ENCODE data around the gene ITPR2. TPM values are rescaled to one million over a fixed set of nuclear protein-coding genes. Genes with fewer than 3 reads are reported as not detected.

ITPR2 gene
- total and polyA plus RNA-seq, 12 donors = 5.1 to 144 (median 66.4) TPM

GRCh38 chr12:26461776-26462175, 371.2 kb downstream of the ITPR2 start:
- Histone ChIP-seq H3K4me3 (no peak overlapping the region), H3K27ac (no peak overlapping the region), H3K4me1 (replicated peaks in 1 of 2) (no peaks in the 10 kb centered on the region), H3K27me3 (no peaks in the 10 kb centered on the region), H3K9me3 (replicated peaks in 1 of 3) (no peaks in the 10 kb centered on the region), H3K36me3 (replicated peaks in 1 of 2) (peaks cover 0 to 4% of the 10 kb centered on the region in 2 donors)
- no peak for DNase-seq
- TF ChIP-seq POLR2A (IDR thresholded peaks at IDR 0.05) (no peak), CTCF (IDR thresholded peaks at IDR 0.05) (no peak)
- intact Hi-C loops (cut with DNase I) = no loop called here
- 76 to 95% (median 86%) methylated on average over 1 of the region's 1 CpG for WGBS, 4 donors

- no peak for TF ChIP-seq CTCF (IDR thresholded peaks at IDR 0.05)
- TF ChIP-seq POLR2A (IDR thresholded peaks at IDR 0.05) = no peak
- Histone ChIP-seq H3K27me3 (no peaks in the 10 kb centered on the region), H3K4me3 (no peak overlapping the region), H3K4me1 (replicated peaks in 1 of 2) (peaks cover 6 to 11% of the 10 kb centered on the region in 2 donors), H3K9me3 (replicated peaks in 1 of 3) (no peaks in the 10 kb centered on the region), H3K27ac (no peak overlapping the region), H3K36me3 (replicated peaks in 1 of 2) (peaks cover 0 to 4% of the 10 kb centered on the region in 2 donors)
- 80 to 88% (median 84%) methylated on average over 6 of the region's 6 CpGs for WGBS, 4 donors
- no peak for DNase-seq
- intact Hi-C loops (cut with DNase I) = no loop called here
These were observed 372.6 kb downstream of the ITPR2 start for GRCh38 chr12:26460361-26460760.

- Histone ChIP-seq H3K36me3 (replicated peaks in 1 of 2) (peaks cover 0 to 4% of the 10 kb centered on the region in 2 donors), H3K9me3 (replicated peaks in 1 of 3) (no peaks in the 10 kb centered on the region), H3K27ac (peak overlapping the region in 3 of 5 donors; percentile 41 to 69 (median 53)), H3K27me3 (no peaks in the 10 kb centered on the region), H3K4me3 (no peak overlapping the region), H3K4me1 (replicated peaks in 1 of 2) (peaks cover 6 to 24% of the 10 kb centered on the region in 2 donors)
- no peak for TF ChIP-seq POLR2A (IDR thresholded peaks at IDR 0.05)
- no peak for TF ChIP-seq CTCF (IDR thresholded peaks at IDR 0.05)
- DNase-seq = peak; percentile 34 to 83 (median 65)
- 36 to 53% (median 42%) methylated on average over 3 of the region's 3 CpGs for WGBS, 4 donors
- intact Hi-C loops (cut with DNase I) = no loop called here
These were observed 376.9 kb downstream of the ITPR2 start for GRCh38 chr12:26455936-26456574.

- Histone ChIP-seq H3K4me3 (no peak overlapping the region), H3K9me3 (replicated peaks in 1 of 3) (no peaks in the 10 kb centered on the region), H3K27me3 (no peaks in the 10 kb centered on the region), H3K27ac (no peak overlapping the region), H3K4me1 (replicated peaks in 1 of 2) (peaks cover 6 to 24% of the 10 kb centered on the region in 2 donors), H3K36me3 (replicated peaks in 1 of 2) (peaks cover 0 to 4% of the 10 kb centered on the region in 2 donors)
- TF ChIP-seq POLR2A (IDR thresholded peaks at IDR 0.05) (no peak), CTCF (IDR thresholded peaks at IDR 0.05) (no peak)
- WGBS, 4 donors = 91 to 96% (median 94%) methylated on average over 3 of the region's 3 CpGs
- no peak for DNase-seq
- intact Hi-C loops (cut with DNase I) = no loop called here
These were observed 379.7 kb downstream of the ITPR2 start for GRCh38 chr12:26453246-26453645.

All from adrenal gland (tissue), 12 donors.